H1 (cell line): Measurements from ENCODE around the gene ZNF750. TPM values are rescaled to one million over a fixed set of nuclear protein-coding genes. Genes with fewer than 3 reads are reported as not detected.

ENCODE experiments used
- CTCF ChIA-PET: fragments of 300-600 bp; sonication (Branson Sonifier 250); formaldehyde crosslinking; loops from one replicate; lab custom pipeline; 2021; ENCODE audit not compliant: partially characterized antibody; lab: Charles Lee
- POLR2A ChIA-PET: fragments of 300-600 bp; sonication (Branson Sonifier 250); formaldehyde crosslinking; loops from one replicate; lab custom pipeline; 2021; ENCODE audit warnings: inconsistent platforms; ENCODE audit not compliant: partially characterized antibody; lab: Charles Lee
- DNase-seq, 2 experiments: peaks; one replicate each; pipeline versions ENCODE4 v3.0.0 to v3.0.0-alpha.2; 2010 to 2022; ENCODE audit warnings: low spot score in 2 of 2, low read depth in 1 of 2, mixed read lengths in 1 of 2
- FAIRE-seq: peaks from 2 replicates; lab custom pipeline; 2011; peaks lifted over from hg19 to GRCh38; lab: Jason Lieb, UNC
- H2AFZ ChIP-seq: 2 replicates; pipeline ENCODE4 v1.8.1; 2012; ENCODE audit warnings: low read length, inconsistent platforms
- H2AK5ac ChIP-seq: 2 replicates; pipeline ENCODE4 v1.6.1; 2013; ENCODE audit warnings: low read depth, low read length
- H2BK120ac ChIP-seq: replicated peaks from 2 replicates; pipeline ENCODE3; 2013; ENCODE audit warnings: low read depth, low read length, inconsistent platforms
- H2BK12ac ChIP-seq: 2 replicates; pipeline ENCODE4 v1.6.1; 2013; ENCODE audit warnings: low read depth, low read length
- H2BK15ac ChIP-seq: 2 replicates; pipeline ENCODE4 v1.6.1; 2013; ENCODE audit warnings: low read length
- H2BK20ac ChIP-seq: 2 replicates; pipeline ENCODE4 v1.6.1; 2013; ENCODE audit warnings: low read length
- H2BK5ac ChIP-seq: 2 replicates; pipeline ENCODE4 v1.6.1; 2013; ENCODE audit warnings: low read depth, low read length
- H3K14ac ChIP-seq: 2 replicates; pipeline ENCODE4 v1.6.1; 2013; ENCODE audit warnings: inconsistent platforms; ENCODE audit not compliant: insufficient read length
- H3K18ac ChIP-seq: 2 replicates; pipeline ENCODE4 v1.6.1; 2013; ENCODE audit warnings: low read length; ENCODE audit errors: extremely low read depth
- H3K23ac ChIP-seq: 2 replicates; pipeline ENCODE4 v1.6.1; 2013; ENCODE audit warnings: inconsistent platforms; ENCODE audit not compliant: insufficient read length
- H3K23me2 ChIP-seq: 2 replicates; pipeline ENCODE4 v1.6.1; 2013; ENCODE audit warnings: low read depth, low read length
- H3K27ac ChIP-seq: 2 replicates; pipeline ENCODE4 v1.6.1; 2011; ENCODE audit warnings: low read depth, low read length, inconsistent platforms
- H3K27me3 ChIP-seq, 4 experiments: replicated peaks in 1 of 4; 1 replicate in 1 of 4; 2 replicates in 3 of 4; pipeline versions ENCODE4 v1.6.1 to v1.8.1; 2011 to 2013; ENCODE audit warnings: low read length in 3 of 4, mild to moderate bottlenecking in 3 of 4, inconsistent platforms in 2 of 4, mixed read lengths in 2 of 4, moderate library complexity in 1 of 4; ENCODE audit not compliant: control insufficient read depth in 3 of 4, insufficient read depth in 3 of 4; ENCODE audit errors: extremely low read depth in 1 of 4
- H3K36me3 ChIP-seq, 4 experiments: 2 replicates each; pipeline versions ENCODE4 v1.6.1 to v1.8.1; 2011 to 2013; ENCODE audit warnings: mild to moderate bottlenecking in 4 of 4, low read length in 3 of 4, moderate library complexity in 2 of 4, control low read depth in 1 of 4, inconsistent platforms in 1 of 4; ENCODE audit not compliant: insufficient read depth in 4 of 4, control insufficient read depth in 2 of 4
- H3K4ac ChIP-seq: replicated peaks from 2 replicates; pipeline ENCODE3; 2013; ENCODE audit warnings: low read length, low read depth, mixed read lengths, inconsistent platforms; ENCODE audit not compliant: insufficient read length
- H3K4me1 ChIP-seq, 4 experiments: replicated peaks in 1 of 4; 1 replicate in 1 of 4; 2 replicates in 3 of 4; pipeline versions ENCODE4 v1.6.1 to v1.8.1; 2011 to 2013; ENCODE audit warnings: low read length in 3 of 4, inconsistent platforms in 2 of 4, mixed read lengths in 1 of 4; ENCODE audit not compliant: insufficient read depth in 4 of 4, control insufficient read depth in 3 of 4
- H3K4me2 ChIP-seq, 2 experiments: 2 replicates each; pipeline versions ENCODE4 v1.6.1 to v1.8.1; 2011 to 2013; ENCODE audit warnings: low read depth in 2 of 2, low read length in 2 of 2, control low read depth in 1 of 2, inconsistent platforms in 1 of 2, mild to moderate bottlenecking in 1 of 2; ENCODE audit not compliant: insufficient read depth in 1 of 2
- H3K4me3 ChIP-seq, 4 experiments: fragments of 200-600, 300-600 bp in 1 of 4; sonication (generic), shearing (Covaris generic), sonication (Bioruptor Twin) in 1 of 4; 2 replicates each; pipeline versions ENCODE4 v1.5.1 to v1.8.1; 2011 to 2016; ENCODE audit warnings: low read length in 4 of 4, low read depth in 3 of 4, control low read depth in 2 of 4, inconsistent platforms in 2 of 4, mild to moderate bottlenecking in 2 of 4, mixed read lengths in 1 of 4, moderate library complexity in 1 of 4; ENCODE audit not compliant: insufficient read depth in 2 of 4; ENCODE audit errors: extremely low read depth in 1 of 4
- H3K56ac ChIP-seq: replicated peaks from 2 replicates; pipeline ENCODE3; 2013; ENCODE audit warnings: low read depth, mild to moderate bottlenecking, mixed read lengths, low read length, inconsistent platforms; ENCODE audit not compliant: insufficient read length
- H3K79me1 ChIP-seq: 2 replicates; pipeline ENCODE4 v1.6.1; 2013; ENCODE audit warnings: low read depth, low read length, control low read depth
- H3K79me2 ChIP-seq, 2 experiments: 2 replicates each; pipeline versions ENCODE4 v1.6.1 to v1.8.1; 2012 to 2013; ENCODE audit warnings: low read length in 2 of 2, mild to moderate bottlenecking in 2 of 2, inconsistent platforms in 1 of 2; ENCODE audit not compliant: insufficient read depth in 2 of 2, control insufficient read depth in 1 of 2
- H3K9ac ChIP-seq, 4 experiments: replicated peaks in 1 of 4; 1 replicate in 1 of 4; 2 replicates in 3 of 4; pipeline versions ENCODE4 v1.6.1 to v1.8.1; 2011 to 2013; ENCODE audit warnings: low read depth in 3 of 4, low read length in 3 of 4, control low read depth in 2 of 4, mild to moderate bottlenecking in 2 of 4, moderate library complexity in 2 of 4, inconsistent platforms in 1 of 4; ENCODE audit errors: extremely low read depth in 1 of 4
- H3K9me3 ChIP-seq, 2 experiments: 2 replicates each; pipeline versions ENCODE4 v1.6.1 to v1.8.1; 2012 to 2013; ENCODE audit warnings: mild to moderate bottlenecking in 2 of 2, moderate library complexity in 2 of 2, control low read depth in 1 of 2, inconsistent platforms in 1 of 2, low read depth in 1 of 2, low read length in 1 of 2, mixed read lengths in 1 of 2; ENCODE audit not compliant: insufficient read depth in 2 of 2
- H4K20me1 ChIP-seq, 2 experiments: replicated peaks in 1 of 2; 2 replicates each; pipeline versions ENCODE3 to v1.8.1; 2011 to 2013; ENCODE audit warnings: inconsistent platforms in 2 of 2, low read length in 2 of 2, mild to moderate bottlenecking in 1 of 2; ENCODE audit not compliant: insufficient read depth in 2 of 2, control insufficient read depth in 1 of 2
- H4K5ac ChIP-seq: 2 replicates; pipeline ENCODE4 v1.6.1; 2013; ENCODE audit warnings: low read length, low read depth, mixed read lengths, inconsistent platforms; ENCODE audit not compliant: insufficient read length
- H4K8ac ChIP-seq: 2 replicates; pipeline ENCODE4 v1.8.0; 2013; ENCODE audit warnings: mild to moderate bottlenecking, moderate library complexity, low read length, inconsistent platforms; ENCODE audit not compliant: insufficient read depth; ENCODE audit errors: extremely low read depth
- H4K91ac ChIP-seq: replicated peaks from 2 replicates; pipeline ENCODE3; 2013; ENCODE audit warnings: low read length, mixed read lengths, inconsistent platforms; ENCODE audit not compliant: insufficient read length
- ATF2 ChIP-seq: IDR thresholded peaks from 2 replicates; pipeline ENCODE4 v1.6.1; 2012; ENCODE audit warnings: low read length, inconsistent platforms
- ATF3 ChIP-seq: IDR thresholded peaks from 2 replicates; pipeline ENCODE4 v1.6.1; 2011; ENCODE audit warnings: low read depth, mild to moderate bottlenecking, low read length; ENCODE audit not compliant: insufficient read depth
- CBX5 ChIP-seq: fragments of 300-800, 300-1000 bp; sonication (generic); IDR thresholded peaks from 2 replicates; pipeline ENCODE4 v1.7.1; 2016; ENCODE audit warnings: antibody characterized with exemption, low read length, low read depth
- CEBPB ChIP-seq: IDR thresholded peaks from 2 replicates; pipeline ENCODE4 v1.6.1; 2012; ENCODE audit warnings: low read depth, low read length
- GTF2F1 ChIP-seq: IDR thresholded peaks from 2 replicates; pipeline ENCODE4 v1.6.1; 2012; ENCODE audit warnings: low read depth, low read length, improper control_type of control experiment, borderline replicate concordance
- KDM5A ChIP-seq: fragments of 200-600 bp; IDR thresholded peaks from 2 replicates; pipeline ENCODE4 v1.7.1; 2012; ENCODE audit warnings: mild to moderate bottlenecking, low read length, inconsistent platforms, mixed read lengths
- SIN3A ChIP-seq, 2 experiments: IDR thresholded peaks in 1 of 2; conservative IDR thresholded peaks in 1 of 2; 2 replicates each; pipeline ENCODE4 v1.6.1; 2011 to 2012; ENCODE audit warnings: low read length in 2 of 2, improper control_type of control experiment in 1 of 2, low read depth in 1 of 2, mild to moderate bottlenecking in 1 of 2
- TAF7 ChIP-seq: optimal IDR thresholded peaks from 2 replicates; pipeline ENCODE3; 2011; ENCODE audit warnings: low read depth, mild to moderate bottlenecking, inconsistent platforms, low read length, moderate library complexity, borderline replicate concordance
- TEAD4 ChIP-seq: IDR thresholded peaks from 2 replicates; pipeline ENCODE4 v1.6.1; 2012; ENCODE audit warnings: low read depth, low read length, inconsistent platforms, mixed read lengths
- USF2 ChIP-seq: IDR thresholded peaks from 2 replicates; pipeline ENCODE4 v1.6.1; 2011; ENCODE audit warnings: low read length, improper control_type of control experiment
- YY1 ChIP-seq: IDR thresholded peaks from 2 replicates; pipeline ENCODE4 v1.6.1; 2011; ENCODE audit warnings: low read depth, mild to moderate bottlenecking, low read length
- WGBS, 2 experiments: shearing (Covaris generic) in 1 of 2; methylation state at CpG; one replicate each; pipeline versions ENCODE4 v1.1.6 to v1.1.7; 2013 to 2015; ENCODE audit warnings: low lambda C conversion rate in 2 of 2, mixed read lengths in 2 of 2, inconsistent platforms in 1 of 2, low coverage in 1 of 2, missing lambda C conversion rate in 1 of 2; ENCODE audit not compliant: insufficient replicate concordance in 2 of 2, insufficient coverage in 1 of 2, insufficient read length in 1 of 2; ENCODE audit errors: extremely low coverage in 1 of 2, missing lambda C conversion rate in 1 of 2; 5-methylcytosine and 5-hydroxymethylcytosine counted together
- polyA plus RNA-seq, 7 experiments: library from polyadenylated mRNA; depleted of rRNA in 3 of 7; stranded (reverse) in 5 of 7; unstranded in 2 of 7; fragments of >200 nt in 5 of 7; fragments of 200-250 nt in 2 of 7; gene quantifications; 1 replicate in 5 of 7; 2 replicates in 1 of 7; 4 replicates in 1 of 7; pipeline versions ENCODE4 v1.2.1 to v1.2.3, GENCODE V29; 2011 to 2013; ENCODE audit warnings: missing spikeins in 2 of 7, mixed read lengths in 2 of 7
- total RNA-seq: library from RNA; stranded (reverse); fragmentation: NEBNext Ultra II Directional; extraction: Animal tissue kit (Norgen Biotek cat#: 25700); gene quantifications from 2 replicates; pipeline ENCODE4 v1.2.1, GENCODE V29; 2021

Gene ZNF750
- total and polyA plus RNA-seq, 2 of the 8 experiments (the other 6 are each of a cell fraction or from before 2014, with no cell fraction given) = not detected

- CTCF ChIA-PET = interaction anchor here (1.6 kb wide), 1 partner anchor 28 kb away, joined by 5 read pairs; no protein-coding TSS in a partner anchor
- TF ChIP-seq YY1 = no peak
- TF ChIP-seq CEBPB = no peak
- no peak for TF ChIP-seq TAF7
- TF ChIP-seq TEAD4 = no peak
- no peak for TF ChIP-seq KDM5A
- no peak for TF ChIP-seq ATF3
- TF ChIP-seq ATF2 = no peak
- TF ChIP-seq SIN3A (conservative IDR thresholded peaks at IDR 0.05 in 1 of 2, IDR thresholded peaks at IDR 0.05 in 1 of 2; ENCODE audit: low read depth in 1 of 2, low read length in 2 of 2) = no peak
- TF ChIP-seq GTF2F1 = no peak
- TF ChIP-seq CBX5 = no peak
- TF ChIP-seq USF2 = no peak
Observed at GRCh38 chr17:82808006-82808405, 31.8 kb downstream of the ZNF750 start.

More at GRCh38 chr17:82808006-82808405, 31.8 kb downstream of the ZNF750 start:
- Histone ChIP-seq H3K4me3 (no peak overlapping the region), H3K4me2 (no peak overlapping the region), H3K27ac (no peak overlapping the region), H3K79me2 (peaks cover 0 to 6% of the 10 kb centered on the region in 2 experiments; a peak in 1 of 4 replicates), H3K79me1 (peaks cover 7% of the 10 kb centered on the region), H2BK5ac (no peak overlapping the region), H3K23ac (no peak overlapping the region), H2BK12ac (no peak overlapping the region), H4K91ac (no peak overlapping the region), H3K14ac (no peak overlapping the region), H2BK120ac (no peak overlapping the region), H2BK15ac (no peak overlapping the region), H4K8ac (no peak overlapping the region), H3K9ac (no peak overlapping the region), H3K4ac (no peak overlapping the region), H4K5ac (no peak overlapping the region), H3K9me3 (no peaks in the 10 kb centered on the region), H3K23me2 (no peaks in the 10 kb centered on the region), H3K36me3 (peaks cover 4 to 29% (median 12%) of the 10 kb centered on the region in 4 experiments; a peak in 6 of 8 replicates), H3K18ac (no peak overlapping the region), H3K27me3 (no peaks in the 10 kb centered on the region), H2BK20ac (no peak overlapping the region), H2AK5ac (no peak overlapping the region), H2AFZ (no peak overlapping the region), H3K56ac (no peak overlapping the region), H4K20me1 (peaks cover 3 to 5% of the 10 kb centered on the region in 2 experiments), H3K4me1 (no peaks in the 10 kb centered on the region; a peak in 1 of 7 replicates)
- POLR2A ChIA-PET = no interaction called here
- WGBS, 2 experiments = 96% methylated on average over 8 of the region's 8 CpGs; no CpG with 5 or more reads in 1 of the 2 experiments
- FAIRE-seq = no peak
- DNase-seq = no peak
